GM03348 (cell line): Measurements from ENCODE around the gene RNF223.
"Not testable (repeated sequence)": the region's sequence is repeated elsewhere in the genome, so short reads cannot be mapped to it uniquely, and the experiment has no call there.

Experiments
- DNase-seq: peaks from one replicate; pipeline ENCODE4 v3.0.0; 2012; ENCODE audit warnings: low spot score

The RNF223 gene

DNA sequence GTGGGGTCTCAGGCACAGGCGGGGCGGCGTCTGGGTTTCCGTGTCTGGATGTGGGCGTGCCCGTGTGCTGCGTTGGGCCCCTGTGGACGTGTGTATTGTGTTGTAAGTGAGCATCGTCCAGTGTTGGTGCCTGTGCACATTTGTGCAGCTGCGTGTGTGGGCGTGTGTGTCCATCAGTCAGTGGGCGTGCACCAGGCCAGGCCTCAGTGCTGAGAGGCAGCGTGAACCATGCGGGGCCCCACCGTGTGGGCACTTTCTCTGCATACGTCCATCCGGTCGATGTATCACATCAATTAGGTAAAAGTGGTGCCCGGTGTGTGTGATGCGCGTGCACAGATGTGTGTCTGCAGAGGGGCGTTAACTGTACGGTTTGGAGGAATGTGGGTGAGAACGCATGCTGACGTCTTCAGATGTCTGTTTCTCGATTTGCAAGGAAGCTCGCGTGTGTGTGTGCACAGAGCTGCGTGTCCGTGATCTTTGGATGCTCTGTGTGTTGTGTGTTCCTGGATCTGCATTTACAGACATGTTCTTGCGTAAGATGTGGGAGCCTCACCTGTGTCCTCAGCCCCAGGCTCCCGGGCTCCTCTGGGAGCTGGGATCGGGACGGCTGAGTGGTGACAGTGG, 29.5 kb downstream of the RNF223 start:
- no peak for DNase-seq

- no peak for DNase-seq
Observed at GRCh38 chr1:1043921-1044320, 30.2 kb downstream of the RNF223 start.

DNA sequence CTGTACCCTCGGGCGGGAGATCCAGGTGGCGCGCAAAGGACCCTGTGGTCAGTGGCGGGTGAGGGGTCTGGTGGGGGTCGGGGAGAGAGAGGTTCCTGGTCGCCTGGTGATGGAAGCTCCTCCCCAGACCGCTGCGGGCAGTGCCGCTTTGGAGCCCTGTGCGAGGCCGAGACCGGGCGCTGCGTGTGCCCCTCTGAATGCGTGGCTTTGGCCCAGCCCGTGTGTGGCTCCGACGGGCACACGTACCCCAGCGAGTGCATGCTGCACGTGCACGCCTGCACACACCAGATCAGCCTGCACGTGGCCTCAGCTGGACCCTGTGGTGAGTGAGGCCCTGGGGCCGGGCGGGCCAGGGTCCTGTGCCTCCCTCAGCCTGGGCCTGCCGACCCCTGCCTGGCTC, 30.7 kb downstream of the RNF223 start:
- no peak for DNase-seq

GRCh38 chr1:1042835-1043234, 31.3 kb downstream of the RNF223 start:
- no peak for DNase-seq

DNA sequence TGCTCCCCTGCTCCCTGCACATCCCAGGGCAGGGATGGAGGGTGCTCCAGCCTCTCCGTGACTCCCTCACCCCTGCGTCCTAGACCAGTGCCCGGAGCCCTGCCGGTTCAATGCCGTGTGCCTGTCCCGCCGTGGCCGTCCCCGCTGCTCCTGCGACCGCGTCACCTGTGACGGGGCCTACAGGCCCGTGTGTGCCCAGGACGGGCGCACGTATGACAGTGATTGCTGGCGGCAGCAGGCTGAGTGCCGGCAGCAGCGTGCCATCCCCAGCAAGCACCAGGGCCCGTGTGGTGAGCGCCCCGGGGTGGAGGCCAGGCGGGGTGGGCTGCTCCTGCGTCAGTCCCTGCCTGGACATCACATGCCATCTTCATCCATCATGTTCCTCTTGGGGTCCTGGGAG, 32.2 kb downstream of the RNF223 start:
- no peak for DNase-seq

- DNase-seq = no peak
Observed at GRCh38 chr1:1041092-1041523, 33.0 kb downstream of the RNF223 start.

GRCh38 chr1:1040004-1040991, 33.8 kb downstream of the RNF223 start:
- DNase-seq = peak; percentile 98

- no peak for DNase-seq
Observed at GRCh38 chr1:1039145-1039910, 34.8 kb downstream of the RNF223 start.

DNA sequence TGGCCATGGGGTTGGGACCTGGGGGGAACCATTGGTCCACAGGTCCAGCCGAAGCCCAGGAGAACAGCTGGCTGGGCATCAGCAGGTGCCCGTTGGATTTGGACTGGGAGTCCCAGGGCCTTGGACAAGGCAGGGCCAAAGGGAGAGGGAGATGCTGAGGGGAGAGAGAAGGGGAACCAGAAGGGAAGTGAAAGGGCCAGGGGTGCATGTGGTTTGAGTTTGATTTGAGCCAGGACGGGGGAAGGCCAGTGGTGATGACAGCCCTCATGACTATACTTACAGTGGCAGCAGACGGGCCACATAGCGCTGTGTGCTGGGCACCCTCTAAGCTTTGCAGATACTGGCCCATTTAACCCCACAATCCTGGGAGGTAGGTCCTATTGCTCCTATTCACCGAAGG, 35.4 kb downstream of the RNF223 start:
- DNase-seq = no peak

GRCh38 chr1:1037366-1038327, 36.5 kb downstream of the RNF223 start:
- no peak for DNase-seq

GRCh38 chr1:1035291-1035943, 38.7 kb downstream of the RNF223 start:
- DNase-seq = no peak

GRCh38 chr1:1034439-1034781, 39.7 kb downstream of the RNF223 start:
- no peak for DNase-seq

DNA sequence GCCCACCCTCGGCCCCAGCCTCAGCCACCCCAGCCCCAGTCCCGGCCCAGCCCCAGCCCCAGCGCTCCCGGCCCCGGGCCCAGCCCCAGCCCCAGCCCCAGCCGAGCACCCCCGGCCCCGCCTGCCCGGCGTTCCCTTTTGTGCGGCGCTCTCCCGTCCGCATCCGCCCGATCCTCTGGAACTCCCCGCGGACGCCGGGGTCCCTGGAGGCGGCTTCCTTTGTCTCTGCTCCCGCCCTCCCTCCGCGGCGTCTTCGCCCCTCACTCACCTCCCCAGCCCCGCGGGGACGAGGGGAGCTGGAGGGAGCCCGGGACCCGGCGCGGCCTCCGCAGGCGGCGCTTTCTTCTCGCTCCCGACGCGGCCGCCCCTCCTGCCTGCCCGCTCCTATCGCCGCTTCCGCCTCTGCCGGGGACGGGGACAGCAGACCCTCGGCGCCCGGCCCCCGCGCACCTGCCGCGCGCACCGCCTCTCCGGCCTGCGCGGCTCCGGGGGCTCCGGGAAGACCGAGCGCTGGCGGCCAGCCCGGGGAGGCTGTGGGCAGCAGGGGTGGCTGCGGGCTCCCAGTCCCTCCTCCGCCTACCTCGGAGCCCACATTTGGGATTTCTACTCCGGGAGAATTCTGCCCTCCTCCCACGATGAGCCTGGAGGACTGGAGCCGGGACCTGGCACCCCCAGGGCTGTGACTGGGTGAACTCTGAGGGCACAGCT, 40.2 kb downstream of the RNF223 start:
- no peak for DNase-seq

- DNase-seq = peak; percentile 82
Observed at GRCh38 chr1:1033009-1033587, 41.0 kb downstream of the RNF223 start.

DNA sequence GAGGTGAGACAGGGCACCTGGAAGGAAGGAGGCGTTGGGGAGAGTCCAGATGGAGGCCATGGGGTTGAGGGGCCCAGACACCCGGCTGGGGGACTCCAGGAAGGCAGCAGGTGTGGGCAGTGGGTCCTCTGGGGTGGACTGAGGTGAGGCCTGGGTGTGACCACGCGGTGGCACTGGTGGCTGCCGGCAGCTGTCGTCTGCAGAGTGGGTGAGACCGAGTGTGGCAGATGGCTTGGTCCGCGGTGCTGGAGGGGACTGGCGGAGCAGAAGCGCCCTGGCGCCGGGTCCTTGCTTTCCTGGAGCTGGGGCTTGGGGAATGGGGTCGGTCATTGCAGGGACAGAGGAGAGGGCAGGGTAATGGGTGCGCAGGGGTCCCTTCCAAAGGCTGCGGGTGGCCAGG, 41.7 kb downstream of the RNF223 start:
- no peak for DNase-seq

DNA sequence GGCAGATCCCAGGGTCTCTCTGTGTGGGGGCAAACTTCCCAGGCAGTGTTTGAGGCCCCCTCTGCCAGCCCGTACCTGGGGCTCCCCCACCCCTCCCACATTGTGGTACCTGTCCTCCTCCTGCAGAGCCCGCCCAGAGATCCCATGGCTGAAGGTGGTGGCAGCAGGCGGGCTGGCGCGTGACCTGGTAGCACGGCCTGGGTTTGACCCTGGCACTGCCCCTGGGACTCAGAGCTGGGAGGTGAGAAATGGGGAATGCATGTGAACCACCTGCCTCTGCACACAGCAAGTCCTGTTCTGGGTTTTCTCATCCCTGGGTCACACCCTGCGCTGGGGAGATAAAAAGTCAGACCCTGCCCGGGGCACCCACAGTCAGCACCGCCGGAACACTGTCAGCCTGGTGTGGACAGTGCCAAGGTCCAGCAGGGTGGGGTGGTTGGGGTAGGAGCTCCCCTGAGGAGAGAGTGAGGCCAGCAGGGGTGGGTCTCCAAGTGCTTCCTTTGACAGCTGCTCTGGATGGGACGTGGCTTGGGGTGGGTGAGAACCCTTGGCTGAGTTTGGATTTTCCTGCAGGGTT, 42.4 kb downstream of the RNF223 start:
- no peak for DNase-seq

GRCh38 chr1:1030867-1031658, 43.0 kb downstream of the RNF223 start:
- not testable (repeated sequence) for DNase-seq

DNA sequence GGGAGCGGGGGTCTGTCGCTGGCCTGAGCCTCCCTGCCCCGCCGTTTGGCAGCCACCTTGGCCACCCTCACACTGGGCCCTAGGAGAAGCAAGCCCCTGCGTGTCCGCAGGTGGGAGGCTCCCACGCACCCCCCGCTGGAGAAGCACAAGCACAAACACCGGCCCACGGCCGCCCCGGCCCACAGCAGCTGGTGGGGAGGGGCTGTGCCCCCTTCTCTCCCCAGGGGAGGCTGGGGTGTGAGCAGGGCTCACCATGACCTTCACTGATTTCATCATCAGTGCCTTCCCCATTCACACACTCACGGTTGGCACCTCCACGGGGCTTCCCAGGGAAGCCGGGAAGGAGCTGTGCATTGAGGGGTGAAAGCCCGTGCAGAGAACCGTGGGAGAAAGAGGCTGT, 46.3 kb downstream of the RNF223 start:
- no peak for DNase-seq
